Measurements from ENCODE around the gene IARS1. TPM values are rescaled to one million over a fixed set of nuclear protein-coding genes. Genes with fewer than 3 reads are reported as not detected.

IARS1 gene
- total and polyA plus RNA-seq, 2 of the 8 experiments (the other 6 are each of a cell fraction or from before 2014, with no cell fraction given), result 74.9 to 243 TPM

- TF ChIP-seq CHD7 (IDR thresholded peaks at IDR 0.05; ENCODE audit: insufficient replicate concordance, low read length), result no peak
- TF ChIP-seq GTF2F1 (IDR thresholded peaks at IDR 0.05; ENCODE audit: borderline replicate concordance, low read depth, low read length), result no peak
- TF ChIP-seq HDAC6 (IDR thresholded peaks at IDR 0.05; ENCODE audit: low read depth, low read length), result no peak
- TF ChIP-seq RFX5 (IDR thresholded peaks at IDR 0.05; ENCODE audit: borderline replicate concordance, low read depth, low read length), result no peak
- TF ChIP-seq TAF7 (optimal IDR thresholded peaks at IDR 0.05; ENCODE audit: borderline replicate concordance, low read depth, low read length), result no peak
- TF ChIP-seq JUND (IDR thresholded peaks at IDR 0.05; ENCODE audit: low read length), result no peak
- TF ChIP-seq CREB1 (IDR thresholded peaks at IDR 0.05), result no peak
- TF ChIP-seq BRCA1 (IDR thresholded peaks at IDR 0.05; ENCODE audit: low read depth, low read length), result no peak
- no peak for TF ChIP-seq CEBPB (IDR thresholded peaks at IDR 0.05; ENCODE audit: low read depth, low read length)
- TF ChIP-seq TAF1 (IDR thresholded peaks at IDR 0.05; ENCODE audit: low read depth, low read length), result no peak
- no peak for TF ChIP-seq TCF12 (IDR thresholded peaks at IDR 0.05; ENCODE audit: low read depth, low read length)
- no peak for TF ChIP-seq CBX8 (IDR thresholded peaks at IDR 0.05; ENCODE audit: borderline replicate concordance, low read depth, low read length)
- no peak for TF ChIP-seq SIN3A (conservative IDR thresholded peaks at IDR 0.05 in 1 of 2, IDR thresholded peaks at IDR 0.05 in 1 of 2; ENCODE audit: low read depth in 1 of 2, low read length in 2 of 2)
These were observed 22.0 kb upstream of the IARS1 start (continued) for GRCh38 chr9:92315456-92315855.
